HG03460 (cell line): Measurements from ENCODE around the gene TMEM63C.
"Not testable (repeated sequence)": the region's sequence is repeated elsewhere in the genome, so short reads cannot be mapped to it uniquely, and the experiment has no call there.

Experiments used
- ATAC-seq: cut with Tn5 transposase; IDR thresholded peaks from one replicate; pipeline ENCODE4 v1.9.1; 2021; ENCODE audit not compliant: unreplicated experiment

Gene TMEM63C

DNA sequence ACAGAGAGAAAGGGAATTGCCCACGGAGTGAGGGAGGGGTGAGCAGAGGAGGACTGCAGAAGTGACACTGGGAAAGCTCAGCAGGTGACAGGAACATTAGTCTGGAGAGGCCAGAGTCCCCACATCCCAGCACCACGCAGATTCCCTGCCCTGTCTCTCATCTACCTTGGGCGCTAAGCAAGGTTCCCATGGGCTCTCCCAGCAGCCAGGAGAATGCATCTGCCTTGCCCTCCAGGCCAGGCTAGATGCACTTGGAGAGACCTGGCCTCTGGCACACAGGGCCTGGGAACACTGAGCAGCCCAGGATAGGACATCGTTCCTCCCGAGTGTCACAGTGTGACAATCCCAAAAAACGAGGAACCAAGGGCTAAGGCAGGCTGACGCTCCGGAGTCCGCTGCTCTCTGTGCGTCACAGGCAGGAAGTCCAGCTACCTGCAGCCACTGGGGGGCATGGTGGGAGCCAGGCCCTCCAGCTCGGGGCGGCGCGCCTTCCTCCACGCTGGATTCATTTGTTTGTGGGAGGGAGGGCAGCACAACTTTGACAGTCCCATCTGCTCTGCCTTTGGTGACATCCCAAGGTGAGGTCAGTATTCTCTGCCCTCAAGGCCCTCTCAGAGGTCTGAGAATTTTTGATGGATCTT, 94.8 kb downstream of the TMEM63C start:
- no peak for ATAC-seq

DNA sequence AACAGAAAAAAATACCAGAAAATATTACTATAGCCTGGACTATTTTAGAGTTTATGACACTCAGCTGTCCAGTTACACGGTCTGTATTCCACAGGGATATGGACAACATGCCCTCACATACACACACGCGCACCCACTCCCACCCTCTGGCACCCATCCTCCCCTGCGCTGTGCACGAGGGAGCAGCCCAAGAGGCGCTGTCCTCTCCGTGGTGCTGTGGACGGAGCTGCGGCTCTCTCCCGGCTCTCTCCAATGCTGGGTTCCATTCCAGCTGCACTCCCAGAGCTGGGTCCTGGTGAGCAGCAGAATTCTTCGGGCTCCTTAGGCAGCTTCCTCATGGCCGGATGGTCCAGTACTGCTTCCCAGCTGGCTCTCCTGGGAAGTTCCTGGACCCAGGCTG, 95.4 kb downstream of the TMEM63C start:
- no peak for ATAC-seq

DNA sequence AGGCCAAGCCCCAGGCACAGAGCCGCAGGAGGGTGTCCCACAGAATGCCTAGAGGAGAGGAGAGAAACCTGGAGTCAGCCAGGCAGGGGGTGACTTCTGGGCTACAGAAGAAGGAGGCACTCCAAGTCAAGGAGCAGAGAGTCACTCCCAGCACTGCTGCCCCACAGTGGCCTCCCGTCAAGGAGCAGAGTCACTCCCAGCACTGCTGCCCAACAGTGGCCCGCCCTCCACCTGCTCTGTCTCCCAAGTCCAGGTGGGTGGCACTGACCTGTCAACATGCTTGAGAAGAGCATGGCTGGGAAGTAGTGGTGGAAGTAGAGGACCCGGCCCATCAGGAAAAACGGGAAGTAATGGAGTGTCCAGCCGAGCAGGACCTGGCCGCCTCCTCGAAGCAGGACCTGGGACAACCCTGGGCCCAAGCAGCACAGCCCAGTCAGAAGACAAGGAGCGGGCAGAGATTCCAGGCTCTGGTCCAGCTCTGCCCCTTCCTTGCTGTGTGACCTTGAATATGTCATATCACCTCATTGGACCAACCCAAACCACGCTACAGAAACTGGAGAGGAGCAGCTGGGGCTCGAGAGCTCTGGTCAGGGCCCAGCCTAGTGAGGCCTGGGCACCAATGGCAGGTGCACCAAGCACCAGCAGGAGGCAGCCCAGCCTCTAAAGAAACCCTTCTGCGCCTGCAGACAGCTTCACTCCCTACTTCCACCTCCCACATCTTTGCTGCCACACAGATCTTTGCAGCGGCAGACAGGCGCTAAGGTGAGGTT, 97.0 kb downstream of the TMEM63C start:
- no peak for ATAC-seq

DNA sequence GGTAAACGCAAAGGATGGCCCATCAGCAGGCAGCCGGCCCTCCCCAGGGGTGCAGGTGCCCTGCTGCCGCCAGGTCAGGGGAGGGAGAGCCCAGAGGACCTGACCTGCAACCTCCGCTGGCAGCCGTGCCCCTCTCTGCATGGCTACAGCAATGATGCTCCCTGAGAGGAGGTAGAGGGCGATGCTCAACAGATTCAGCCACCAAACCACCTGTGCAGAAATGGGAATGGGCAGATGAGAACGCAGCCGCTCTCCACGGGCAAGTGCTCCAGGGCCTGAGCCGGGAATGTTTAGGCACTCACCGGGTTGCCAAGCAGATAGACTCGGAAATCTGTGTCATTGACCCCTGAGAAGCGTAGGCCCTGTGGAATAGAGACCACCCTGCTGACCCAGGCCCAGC, 98.1 kb downstream of the TMEM63C start:
- no peak for ATAC-seq

DNA sequence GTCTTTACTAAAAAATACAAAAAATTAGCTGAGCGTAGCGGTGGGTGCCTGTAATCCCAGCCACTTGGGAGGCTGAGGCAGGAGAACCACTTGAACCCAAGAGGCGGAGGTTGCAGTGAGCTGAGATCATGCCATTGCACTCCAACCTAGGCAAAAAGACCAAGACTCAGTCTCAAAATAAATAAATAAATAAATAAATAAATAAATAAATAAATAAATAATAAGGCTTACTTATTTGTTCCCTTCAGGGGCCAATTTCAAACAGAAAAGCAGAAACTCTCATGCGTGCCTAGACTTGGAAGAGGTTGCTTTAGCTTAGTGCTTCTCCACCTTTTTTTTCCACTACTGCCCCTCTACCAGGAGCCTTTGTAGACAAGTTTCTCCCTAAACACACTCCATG, 99.3 kb downstream of the TMEM63C start:
- not testable (repeated sequence) for ATAC-seq

DNA sequence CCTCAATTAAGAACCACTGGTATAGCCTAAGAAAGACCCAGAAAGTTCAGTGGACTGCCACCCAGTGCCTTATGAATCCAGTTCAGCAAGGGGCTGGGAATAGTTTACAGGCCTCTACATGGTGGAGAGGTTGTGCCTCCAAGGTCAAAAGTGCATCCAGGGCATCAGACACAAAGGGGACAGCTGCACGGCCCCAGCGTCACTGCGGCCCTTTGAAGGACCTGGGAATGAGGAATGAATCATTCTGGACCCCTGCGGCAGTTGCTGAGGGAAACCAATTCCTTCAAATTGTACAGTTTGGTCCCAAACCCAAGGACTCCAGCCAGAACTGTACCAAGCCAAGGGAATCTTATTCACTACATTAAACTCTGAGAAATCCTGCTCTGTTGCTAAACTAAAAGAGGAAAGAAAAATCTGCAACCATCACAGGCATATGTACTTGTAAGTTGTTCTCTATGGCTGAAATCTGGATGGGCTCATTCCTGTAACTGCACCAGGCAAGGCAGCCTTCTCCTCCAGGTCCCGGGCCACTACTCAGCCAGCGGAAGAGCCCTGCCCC, 100.3 kb downstream of the TMEM63C start:
- no peak for ATAC-seq

DNA sequence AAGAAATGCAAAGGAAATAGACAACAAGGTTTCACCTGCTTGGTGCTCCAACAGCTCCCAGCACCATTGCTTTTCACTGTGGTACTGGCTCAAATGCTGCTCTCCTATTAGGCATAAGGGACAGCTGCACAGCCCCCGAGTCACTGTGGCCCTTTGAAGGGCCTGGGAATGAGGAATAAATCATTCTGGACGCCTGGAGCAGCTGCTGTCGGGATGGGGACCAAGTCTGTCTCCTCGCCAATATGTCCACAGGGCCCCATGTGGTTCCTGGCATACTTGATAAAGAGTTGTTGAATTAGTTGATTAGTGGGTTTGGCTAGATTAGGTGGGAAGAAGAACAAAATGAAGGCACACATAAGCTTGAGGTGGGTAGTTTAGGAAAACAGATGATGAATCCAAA, 102.5 kb downstream of the TMEM63C start:
- no peak for ATAC-seq

DNA sequence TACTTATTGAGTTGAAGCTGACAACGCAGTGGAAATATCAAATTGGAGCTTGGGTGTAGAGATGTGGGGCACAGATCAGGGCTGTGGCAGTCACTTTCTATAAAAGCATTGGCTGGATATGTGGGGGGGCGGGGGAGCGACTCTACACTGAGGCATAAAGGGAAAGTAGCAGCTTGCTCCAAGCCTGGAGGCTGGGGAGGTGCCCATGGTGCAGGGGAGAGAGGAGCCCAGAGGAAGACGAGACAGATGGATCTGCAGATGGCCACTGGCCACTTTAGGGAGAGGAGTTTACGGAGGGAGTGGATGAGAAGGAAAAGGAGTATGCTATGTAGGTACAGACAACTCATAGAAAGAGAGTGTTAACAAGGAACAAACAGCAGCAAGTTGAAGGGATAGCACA, 102.9 kb downstream of the TMEM63C start:
- ATAC-seq = no peak

DNA sequence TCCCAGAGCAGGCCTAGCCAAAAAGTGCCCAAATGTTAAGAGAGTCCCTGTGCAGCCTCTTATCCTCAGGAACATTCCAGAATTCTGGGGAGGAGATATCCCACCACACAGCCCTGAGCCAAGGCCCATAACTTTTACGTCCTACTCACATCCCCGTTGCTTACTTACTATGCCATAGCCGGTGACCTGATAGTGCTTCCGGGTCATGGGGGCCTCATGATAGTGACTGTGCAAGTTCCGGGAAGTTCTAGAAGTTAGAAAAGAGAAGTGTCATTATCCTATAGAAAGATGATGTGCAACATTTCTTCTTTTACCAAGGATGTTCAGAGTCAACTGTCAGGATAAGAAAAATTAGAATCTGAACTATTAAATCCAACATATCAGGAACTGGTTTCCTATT, 105.0 kb downstream of the TMEM63C start:
- no peak for ATAC-seq

DNA sequence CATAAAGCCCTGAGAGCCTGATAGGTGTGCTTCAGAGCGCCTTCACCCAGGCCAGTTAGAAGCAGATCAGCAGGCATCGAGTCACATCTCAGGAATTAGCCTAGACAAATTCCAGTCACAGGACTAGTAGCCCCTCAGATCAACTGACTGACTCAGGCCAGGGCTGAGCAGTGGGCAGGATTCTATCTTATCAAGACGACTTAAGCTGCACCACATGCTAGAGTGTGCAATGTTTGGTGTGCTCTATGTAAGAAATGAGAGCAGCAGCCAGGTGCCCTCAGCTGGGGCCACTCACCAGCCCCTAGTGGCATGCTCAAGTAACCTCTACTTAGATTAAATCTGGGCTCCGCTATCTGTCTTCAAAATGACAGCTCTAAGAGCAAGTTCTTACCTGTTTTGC, 109.1 kb downstream of the TMEM63C start:
- no peak for ATAC-seq

DNA sequence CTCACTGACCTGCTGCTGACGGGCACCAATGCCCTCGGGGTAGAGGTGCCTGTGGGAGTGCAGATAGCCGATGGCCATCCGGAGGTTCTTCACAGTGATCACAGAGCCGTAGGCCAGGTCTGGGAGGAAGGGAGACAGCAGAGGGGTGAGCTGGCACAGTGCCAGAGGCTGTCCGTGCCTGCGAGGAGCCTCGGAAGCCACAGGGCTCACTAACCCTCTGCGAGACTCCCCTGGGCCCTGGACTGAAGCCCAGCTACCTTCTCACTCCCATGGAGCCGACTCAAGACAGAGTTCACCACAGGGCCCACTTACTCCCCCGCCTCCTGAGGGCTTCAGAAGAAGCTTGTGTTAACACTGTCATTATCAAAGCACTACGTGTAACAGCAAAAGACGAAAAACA, 114.6 kb downstream of the TMEM63C start:
- no peak for ATAC-seq

DNA sequence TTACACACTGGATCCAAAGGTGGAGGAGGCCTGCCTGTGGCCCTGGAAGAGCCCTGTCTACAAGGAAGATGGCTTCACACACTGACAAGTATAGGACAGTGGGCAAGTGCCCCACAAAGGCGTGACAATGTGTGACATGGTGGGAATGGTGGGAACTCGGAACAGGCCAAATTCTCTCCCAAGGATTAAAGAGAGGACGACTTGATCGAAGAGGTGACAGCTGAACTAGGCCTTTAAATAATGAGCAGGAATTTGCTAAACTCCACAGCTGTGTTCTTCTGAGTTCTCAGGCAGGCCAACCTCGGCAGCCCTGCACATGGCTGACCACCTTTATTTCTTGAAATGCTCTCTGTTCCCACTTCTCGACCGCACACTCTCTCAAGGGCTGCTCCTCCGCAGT, 115.3 kb downstream of the TMEM63C start:
- ATAC-seq = no peak

DNA sequence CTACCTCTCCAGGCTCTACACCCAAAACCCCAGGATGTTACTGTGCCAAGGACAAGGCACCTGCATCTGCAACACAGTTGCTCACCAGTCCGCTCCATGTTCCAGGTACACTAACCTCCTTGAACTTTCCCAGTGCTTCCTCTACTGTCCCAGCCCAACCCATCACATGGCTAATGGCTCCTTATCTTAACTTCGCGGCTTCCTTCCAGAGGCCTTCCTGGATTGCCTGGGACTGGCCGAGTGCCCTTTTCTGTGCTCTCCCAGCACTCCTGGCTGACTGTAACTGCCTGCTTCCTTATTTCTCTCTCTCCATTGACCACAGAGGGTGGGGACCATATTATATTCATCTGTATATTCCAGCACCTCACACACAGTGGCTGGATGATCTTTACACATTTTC, 118.2 kb downstream of the TMEM63C start:
- no peak for ATAC-seq

DNA sequence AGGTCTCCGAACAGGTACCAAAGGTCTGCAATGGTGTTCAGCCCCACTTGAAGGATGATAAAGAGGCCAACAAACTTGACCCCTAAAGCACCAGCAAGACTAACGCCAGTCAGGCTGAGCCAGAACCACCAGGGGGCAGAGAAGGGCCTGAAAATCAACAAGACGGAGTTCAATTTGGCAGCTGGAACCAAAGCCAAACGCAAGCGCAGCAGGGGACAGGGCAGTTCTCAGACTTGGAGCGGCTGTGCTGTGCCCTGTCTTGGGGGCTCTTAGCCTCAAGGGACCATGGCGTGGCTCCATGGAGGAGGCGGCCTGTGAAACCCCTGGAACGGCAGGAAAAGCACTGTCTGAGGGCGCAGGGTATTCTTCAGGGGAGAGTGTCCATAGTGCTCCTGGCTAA, 119.5 kb downstream of the TMEM63C start:
- no peak for ATAC-seq

DNA sequence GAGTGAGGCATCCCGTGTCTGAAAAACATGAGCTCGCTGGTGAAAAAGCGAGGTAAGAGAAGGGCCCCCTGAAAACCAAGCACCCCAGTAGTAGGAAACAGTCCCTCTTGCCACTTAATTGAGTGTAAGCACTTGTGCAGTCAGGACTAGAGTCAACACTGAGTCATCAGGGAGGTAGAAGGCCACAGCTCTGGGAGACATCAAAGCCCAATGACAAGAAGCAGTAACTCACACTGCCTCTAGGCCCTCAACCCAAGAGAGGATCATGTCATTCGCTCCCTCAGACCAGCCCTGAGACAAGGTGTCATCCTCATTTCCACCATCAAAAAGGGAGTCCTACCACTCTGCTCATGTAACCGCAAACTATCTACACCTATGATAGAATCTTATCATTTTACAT, 121.3 kb downstream of the TMEM63C start:
- ATAC-seq = no peak

DNA sequence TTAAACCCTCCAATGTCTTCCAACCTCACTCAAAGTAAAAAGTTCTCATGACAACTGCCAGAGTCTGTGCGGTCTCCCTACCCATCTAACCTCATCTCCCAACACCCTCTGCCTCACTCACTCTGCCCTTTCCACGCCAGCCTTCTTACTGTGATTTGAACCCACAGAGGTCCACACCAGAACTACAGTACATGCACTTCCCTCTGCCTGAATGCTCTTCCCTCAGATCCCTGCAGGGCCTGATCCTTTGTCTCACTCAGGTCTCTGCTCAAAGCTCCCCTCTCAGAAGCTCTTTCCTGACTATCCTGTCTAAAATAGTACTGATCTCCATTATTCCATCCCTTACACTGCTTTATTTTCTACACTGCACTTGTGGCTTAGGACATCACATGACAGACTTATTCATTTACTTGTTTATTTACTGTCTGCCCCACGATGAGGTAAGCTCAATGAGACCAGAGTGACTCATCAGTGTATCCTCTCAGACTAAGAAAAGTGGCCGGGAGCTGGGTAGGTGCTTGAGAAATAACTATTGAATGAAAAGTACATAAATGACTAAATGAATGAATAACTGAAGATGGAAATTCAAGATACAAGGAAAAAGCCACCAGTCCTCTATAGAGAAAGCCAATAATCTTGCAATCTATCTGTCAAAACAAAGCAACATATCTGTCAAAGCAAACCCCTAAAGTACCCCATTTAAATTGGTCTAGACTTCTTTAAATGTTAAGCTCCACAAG, 122.0 kb downstream of the TMEM63C start:
- ATAC-seq = no peak

DNA sequence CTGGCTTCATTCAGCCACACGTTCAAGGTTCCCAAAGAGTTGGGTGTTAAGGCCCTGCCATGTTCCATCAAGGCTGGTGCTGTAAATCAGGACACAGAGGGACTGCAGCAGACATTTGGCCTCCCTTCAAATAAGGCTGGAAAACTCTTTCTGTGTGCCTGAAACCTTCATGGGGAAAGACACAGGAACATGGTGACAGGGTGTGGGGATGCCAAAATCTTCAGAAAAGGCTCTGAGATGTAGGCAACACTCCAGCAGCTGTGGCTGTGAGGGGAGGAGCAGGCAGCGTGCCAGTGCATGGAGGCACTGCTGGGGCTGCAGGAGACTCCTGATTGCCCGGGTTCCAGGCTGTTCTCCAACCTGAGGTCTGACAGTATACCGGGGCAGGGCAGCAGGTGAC, 124.1 kb downstream of the TMEM63C start:
- ATAC-seq = no peak

DNA sequence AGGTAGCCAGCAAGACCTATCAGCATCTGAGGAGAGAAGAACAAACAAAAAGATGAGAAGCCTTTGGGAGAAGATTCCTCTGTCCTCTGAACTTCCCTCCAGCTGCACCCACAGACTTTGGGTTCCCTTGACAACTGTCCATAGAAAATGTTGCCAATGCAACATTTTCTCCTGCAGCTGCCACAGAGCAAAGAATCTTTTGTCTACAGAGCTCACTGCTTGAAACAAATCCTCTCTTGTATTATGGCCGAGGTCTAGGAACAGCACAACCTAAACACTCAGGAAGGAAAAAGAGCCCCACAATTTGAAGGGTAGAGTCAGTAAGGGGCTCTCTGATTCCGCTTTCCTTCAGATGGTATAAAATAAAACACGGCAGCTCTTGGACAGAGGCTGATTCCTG, 124.8 kb downstream of the TMEM63C start:
- ATAC-seq = no peak

DNA sequence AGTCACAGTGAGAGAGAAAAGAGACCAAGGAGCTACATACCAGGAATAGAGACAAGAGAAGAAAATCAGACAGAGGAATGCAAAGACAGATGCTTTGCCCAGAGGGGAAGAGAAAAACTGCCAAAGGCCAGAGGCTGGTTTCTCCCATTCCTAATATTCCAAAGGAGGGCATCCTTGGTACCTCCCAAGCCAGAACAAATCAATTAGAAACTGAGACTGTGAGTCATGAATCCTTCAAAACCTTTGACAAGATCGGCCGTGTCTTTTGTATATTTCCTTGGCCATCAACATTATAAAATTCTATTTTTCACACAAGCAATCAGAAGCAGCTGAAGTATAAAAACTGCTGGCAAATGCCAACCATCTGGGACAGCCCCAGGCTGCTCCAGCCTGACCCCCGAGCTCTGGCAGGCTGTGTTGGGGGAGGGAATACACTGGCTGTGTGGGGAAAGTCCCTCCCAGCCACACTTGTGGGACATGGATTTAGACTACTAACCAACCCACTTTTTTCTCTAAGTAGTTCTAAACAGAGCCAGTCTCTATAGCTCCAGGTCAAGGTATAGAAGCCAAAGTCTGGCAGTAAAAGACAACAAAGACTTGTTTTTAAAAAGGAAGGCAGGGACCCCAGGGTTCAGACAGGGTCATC, 125.4 kb downstream of the TMEM63C start:
- ATAC-seq = no peak
